GM12873 (cell line): ENCODE results near the gene ZFP82.

ENCODE experiments used
- CTCF ChIP-seq: IDR thresholded peaks from 2 replicates; pipeline ENCODE4 v1.5.1; 2012; ENCODE audit warnings: low read depth, mild to moderate bottlenecking, moderate library complexity, low read length, control low read depth; ENCODE audit not compliant: insufficient read depth; ENCODE audit errors: missing control alignments

ZFP82 gene

GRCh38 chr19:36418287-36419001, at the start of gene ZFP82:
TSS of gene ZFP82 (minus strand) at chr19:36418644. CDS start at chr19:36409789, 8,855 bp downstream.
- TF ChIP-seq CTCF, result peak; percentile 7

GRCh38 chr19:36460046-36460445, 41.6 kb upstream of the ZFP82 start:
- no peak for TF ChIP-seq CTCF

DNA sequence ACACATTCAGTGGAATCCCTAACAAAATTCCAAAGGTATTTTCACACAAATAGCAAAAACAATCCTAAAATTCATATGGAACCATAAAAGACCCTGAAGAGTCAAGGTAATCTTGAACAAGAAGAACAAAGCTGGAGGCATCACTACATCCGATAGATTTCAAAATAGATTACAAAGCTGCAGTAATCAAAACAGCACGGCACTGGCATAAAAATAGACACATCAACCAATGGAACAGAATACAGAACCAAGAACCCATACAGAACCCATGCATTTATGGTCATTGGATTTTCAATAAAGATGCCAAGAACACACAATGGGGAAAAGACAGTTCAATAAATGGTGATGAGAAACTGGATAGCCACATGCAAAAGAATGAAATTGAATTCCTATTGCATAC, 38.4 kb upstream of the ZFP82 start:
- TF ChIP-seq CTCF, result no peak

GRCh38 chr19:36449059-36449670, 30.7 kb upstream of the ZFP82 start:
- TF ChIP-seq CTCF, result no peak

- no peak for TF ChIP-seq CTCF
These were observed 22.9 kb upstream of the ZFP82 start for GRCh38 chr19:36441339-36441738.

- no peak for TF ChIP-seq CTCF
These were observed 18.1 kb upstream of the ZFP82 start for GRCh38 chr19:36436531-36436930.

GRCh38 chr19:36423925-36424324, 5.5 kb upstream of the ZFP82 start:
- TF ChIP-seq CTCF, result no peak
